ENCODE data around the gene SCLY. TPM values are rescaled to one million over a fixed set of nuclear protein-coding genes. Genes with fewer than 3 reads are reported as not detected.
"Not testable (repeated sequence)": the region's sequence is repeated elsewhere in the genome, so short reads cannot be mapped to it uniquely, and the experiment has no call there.

SCLY gene
- total RNA-seq, 2 donors from 2014 or later: 56.2 to 57.1 TPM

GRCh38 chr2:238114851-238115660 is 54.3 kb downstream of the SCLY start:
- Mint-ChIP-seq H3K9me3 (peaks cover 7% of the 10 kb centered on the region), H3K4me1 (no peaks in the 10 kb centered on the region), H3K27me3 (peaks cover 6% of the 10 kb centered on the region), H3K4me3 (no peak overlapping the region), H3K36me3 (ENCODE audit: low read depth) (no peaks in the 10 kb centered on the region), H3K27ac (no peak overlapping the region)
- ATAC-seq (replicated peaks): no peak

- H3K9me3 Mint-ChIP-seq; H3K4me3 Mint-ChIP-seq; ATAC-seq (replicated peaks); H3K27ac Mint-ChIP-seq; H3K4me1 Mint-ChIP-seq; H3K36me3 Mint-ChIP-seq (ENCODE audit: low read depth); H3K27me3 Mint-ChIP-seq: not testable (repeated sequence)
These were observed 54.9 kb downstream of the SCLY start for GRCh38 chr2:238115709-238116108.

GRCh38 chr2:238116298-238117198 is 55.7 kb downstream of the SCLY start:
- Mint-ChIP-seq H3K9me3 (peaks cover 7% of the 10 kb centered on the region), H3K36me3 (ENCODE audit: low read depth) (no peaks in the 10 kb centered on the region), H3K4me1 (no peaks in the 10 kb centered on the region), H3K4me3 (no peak overlapping the region), H3K27me3 (peaks cover 6% of the 10 kb centered on the region), H3K27ac (no peak overlapping the region)
- ATAC-seq (replicated peaks): no peak

- no peak for ATAC-seq (replicated peaks)
- peaks cover 6% of the 10 kb centered on the region for H3K27me3 Mint-ChIP-seq
- H3K36me3 Mint-ChIP-seq (ENCODE audit: low read depth): no peaks in the 10 kb centered on the region
- peaks cover 7% of the 10 kb centered on the region for H3K9me3 Mint-ChIP-seq
- H3K4me3 Mint-ChIP-seq: no peak overlapping the region
- no peaks in the 10 kb centered on the region for H3K4me1 Mint-ChIP-seq
- H3K27ac Mint-ChIP-seq: peak overlapping the region; percentile 12
These were observed 56.7 kb downstream of the SCLY start for GRCh38 chr2:238117199-238118154.

- Mint-ChIP-seq H3K4me1 (no peaks in the 10 kb centered on the region), H3K27me3 (peaks cover 6% of the 10 kb centered on the region), H3K9me3 (no peaks in the 10 kb centered on the region), H3K36me3 (ENCODE audit: low read depth) (no peaks in the 10 kb centered on the region), H3K4me3 (no peak overlapping the region), H3K27ac (no peak overlapping the region)
- ATAC-seq (replicated peaks): peak; percentile 18
These were observed 59.1 kb downstream of the SCLY start for GRCh38 chr2:238119756-238120462.

GRCh38 chr2:238120463-238121298 is 59.9 kb downstream of the SCLY start:
- no peak for ATAC-seq (replicated peaks)
- no peaks in the 10 kb centered on the region for H3K36me3 Mint-ChIP-seq (ENCODE audit: low read depth)
- H3K4me3 Mint-ChIP-seq: no peak overlapping the region
- H3K9me3 Mint-ChIP-seq: no peaks in the 10 kb centered on the region
- H3K27ac Mint-ChIP-seq: no peak overlapping the region
- H3K27me3 Mint-ChIP-seq: peaks cover 6% of the 10 kb centered on the region
- H3K4me1 Mint-ChIP-seq: no peaks in the 10 kb centered on the region

GRCh38 chr2:238121511-238122286 is 60.9 kb downstream of the SCLY start:
- Mint-ChIP-seq H3K36me3 (ENCODE audit: low read depth) (no peaks in the 10 kb centered on the region), H3K4me1 (no peaks in the 10 kb centered on the region), H3K4me3 (no peak overlapping the region), H3K27me3 (peaks cover 6% of the 10 kb centered on the region), H3K27ac (no peak overlapping the region), H3K9me3 (no peaks in the 10 kb centered on the region)
- no peak for ATAC-seq (replicated peaks)

- H3K9me3 Mint-ChIP-seq: no peaks in the 10 kb centered on the region
- H3K36me3 Mint-ChIP-seq (ENCODE audit: low read depth): no peaks in the 10 kb centered on the region
- ATAC-seq (replicated peaks): no peak
- no peak overlapping the region for H3K27ac Mint-ChIP-seq
- H3K4me1 Mint-ChIP-seq: no peaks in the 10 kb centered on the region
- H3K4me3 Mint-ChIP-seq: no peak overlapping the region
- peaks cover 3% of the 10 kb centered on the region for H3K27me3 Mint-ChIP-seq
These were observed 61.8 kb downstream of the SCLY start for GRCh38 chr2:238122287-238123217.

- no peak for ATAC-seq (replicated peaks)
- no peaks in the 10 kb centered on the region for H3K4me1 Mint-ChIP-seq
- H3K36me3 Mint-ChIP-seq (ENCODE audit: low read depth): no peaks in the 10 kb centered on the region
These were observed 62.6 kb downstream of the SCLY start for GRCh38 chr2:238123218-238123971.

GRCh38 chr2:238123991-238124470 is 63.2 kb downstream of the SCLY start:
- H3K4me3 Mint-ChIP-seq: no peak overlapping the region
- no peaks in the 10 kb centered on the region for H3K9me3 Mint-ChIP-seq
- no peaks in the 10 kb centered on the region for H3K36me3 Mint-ChIP-seq (ENCODE audit: low read depth)
- no peaks in the 10 kb centered on the region for H3K4me1 Mint-ChIP-seq
- no peak for ATAC-seq (replicated peaks)
- no peaks in the 10 kb centered on the region for H3K27me3 Mint-ChIP-seq
- no peak overlapping the region for H3K27ac Mint-ChIP-seq

More at GRCh38 chr2:238123218-238123971, 62.6 kb downstream of the SCLY start:
- Mint-ChIP-seq H3K27me3 (no peaks in the 10 kb centered on the region), H3K9me3 (no peaks in the 10 kb centered on the region), H3K4me3 (no peak overlapping the region), H3K27ac (no peak overlapping the region)

All from activated T-helper 17 cell treated with anti-CD3 and anti-CD28 coated beads, Interleukin-2, amount 50 U/mL, for 72 hours (primary cell).